DMS 273 treated with DMSO at 0.1 percent for 48 hours (cell line): ENCODE data around the gene TCF23.
"Not testable (repeated sequence)": the region's sequence is repeated elsewhere in the genome, so short reads cannot be mapped to it uniquely, and the experiment has no call there.

Source experiments
- DNase-seq: peaks from one replicate; lab custom pipeline; 2025; lab: John Stamatoyannopoulos, UW

TCF23 gene

GRCh38 chr2:27154488-27154887 lies 5.7 kb downstream of the TCF23 start:
- no peak for DNase-seq

- no peak for DNase-seq
Measured at GRCh38 chr2:27155069-27155520, 6.3 kb downstream of the TCF23 start.

GRCh38 chr2:27158468-27158867 lies 9.7 kb downstream of the TCF23 start:
- DNase-seq = no peak

GRCh38 chr2:27159271-27159670 lies 10.5 kb downstream of the TCF23 start:
- no peak for DNase-seq

GRCh38 chr2:27160191-27160590 lies 11.4 kb downstream of the TCF23 start:
- no peak for DNase-seq

- no peak for DNase-seq
Measured at GRCh38 chr2:27162151-27163121, 13.6 kb downstream of the TCF23 start.

GRCh38 chr2:27164960-27165763 lies 16.4 kb downstream of the TCF23 start:
- DNase-seq = no peak

- DNase-seq = no peak
Measured at GRCh38 chr2:27170581-27171337, 22.0 kb downstream of the TCF23 start.

GRCh38 chr2:27171351-27171848 lies 22.6 kb downstream of the TCF23 start:
- no peak for DNase-seq

- no peak for DNase-seq
Measured at GRCh38 chr2:27174638-27175037, 25.8 kb downstream of the TCF23 start.

- no peak for DNase-seq
Measured at GRCh38 chr2:27175330-27175729, 26.5 kb downstream of the TCF23 start.

- not testable (repeated sequence) for DNase-seq
Measured at GRCh38 chr2:27175781-27176180, 27.0 kb downstream of the TCF23 start.

GRCh38 chr2:27177441-27178351 lies 28.9 kb downstream of the TCF23 start:
- DNase-seq = no peak

GRCh38 chr2:27178469-27178868 lies 29.7 kb downstream of the TCF23 start:
- no peak for DNase-seq

- no peak for DNase-seq
Measured at GRCh38 chr2:27179344-27180000, 30.7 kb downstream of the TCF23 start.

GRCh38 chr2:27182346-27182745 lies 33.5 kb downstream of the TCF23 start:
- DNase-seq = no peak

- DNase-seq = no peak
Measured at GRCh38 chr2:27184115-27184514, 35.3 kb downstream of the TCF23 start.

GRCh38 chr2:27185331-27186026 lies 36.7 kb downstream of the TCF23 start:
- DNase-seq = peak; percentile 78

- DNase-seq = no peak
Measured at GRCh38 chr2:27186613-27187345, 38.0 kb downstream of the TCF23 start.
